Ramos (cell line): ENCODE measurements around the gene CYP2E1.
"Not testable (repeated sequence)": the region's sequence is repeated elsewhere in the genome, so short reads cannot be mapped to it uniquely, and the experiment has no call there.

Experiments
- in situ Hi-C: fragments of 300-500 bp; cut with MboI; formaldehyde crosslinking; loops from one replicate; pipeline ENCODE4 v1.14.3; 2022; ENCODE audit warnings: low sequenced_read_pairs; ENCODE audit not compliant: unreplicated experiment

CYP2E1 gene

GRCh38 chr10:133527771-133528271 is 658 bp downstream of the CYP2E1 start:
- in situ Hi-C loops, result no loop called here

GRCh38 chr10:133528296-133528844 is 1.2 kb downstream of the CYP2E1 start:
- in situ Hi-C loops, result no loop called here

DNA sequence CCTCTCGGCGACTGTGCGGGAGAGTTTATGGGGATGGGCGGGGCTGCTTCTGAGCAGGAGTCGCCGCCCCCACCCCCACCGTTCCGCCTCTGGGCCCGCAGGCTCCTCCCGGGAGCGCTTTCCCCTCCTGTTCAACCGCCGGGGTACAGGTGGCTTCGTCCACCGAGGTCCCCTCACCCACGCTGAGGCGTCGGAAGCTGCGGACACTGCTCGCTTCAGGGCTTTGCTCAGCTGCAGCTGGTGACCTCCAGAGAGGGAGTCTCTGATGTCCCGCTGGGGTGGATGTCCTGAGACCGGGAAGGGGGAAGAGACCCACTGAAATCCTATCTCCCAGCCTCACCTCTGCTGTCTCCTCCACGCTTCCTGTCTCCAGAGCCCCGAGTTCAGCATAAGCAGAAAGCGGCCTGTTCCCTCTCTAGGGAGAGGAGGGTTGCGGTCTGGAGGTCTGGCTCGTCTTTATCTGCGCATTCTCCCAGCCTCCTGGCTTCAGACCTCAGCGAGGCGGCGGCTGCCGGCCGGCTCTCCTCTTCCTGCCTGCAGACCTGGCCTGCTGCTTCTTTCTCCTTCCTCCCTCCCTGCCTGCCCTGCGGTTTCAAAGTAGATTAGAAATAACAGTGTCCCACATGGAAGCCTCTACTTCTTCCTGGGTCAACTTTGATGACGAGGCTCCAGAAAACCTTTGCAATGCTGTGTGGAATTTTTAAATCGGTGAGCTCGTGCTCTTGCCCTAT is 1.8 kb downstream of the CYP2E1 start:
- in situ Hi-C loops, result no loop called here

GRCh38 chr10:133529576-133529946 is 2.4 kb downstream of the CYP2E1 start:
- in situ Hi-C loops, result no loop called here

- in situ Hi-C loops, result no loop called here
Observed at GRCh38 chr10:133530506-133530905, 3.3 kb downstream of the CYP2E1 start.

GRCh38 chr10:133532871-133533270 is 5.7 kb downstream of the CYP2E1 start:
- in situ Hi-C loops, result no loop called here

DNA sequence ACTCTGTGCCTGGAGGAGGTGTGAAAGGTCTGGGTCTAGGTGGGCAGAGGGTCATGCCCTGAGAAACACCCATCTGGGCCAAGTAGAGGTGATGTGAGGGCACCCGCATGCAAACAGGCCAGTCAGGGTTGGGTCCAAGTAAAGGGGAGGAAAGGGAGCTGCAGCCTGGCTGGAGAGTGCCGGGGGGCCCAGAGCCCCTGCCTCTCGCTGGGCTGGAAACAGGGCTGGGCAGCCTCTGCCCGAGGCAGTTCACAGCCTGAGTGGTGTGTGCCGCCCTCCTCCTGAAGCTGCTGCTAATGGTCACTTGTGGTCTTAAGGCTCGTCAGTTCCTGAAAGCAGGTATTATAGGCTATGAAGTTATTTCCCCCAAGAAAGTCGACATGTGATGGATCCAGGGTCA is 7.3 kb downstream of the CYP2E1 start:
- in situ Hi-C loops, result no loop called here

DNA sequence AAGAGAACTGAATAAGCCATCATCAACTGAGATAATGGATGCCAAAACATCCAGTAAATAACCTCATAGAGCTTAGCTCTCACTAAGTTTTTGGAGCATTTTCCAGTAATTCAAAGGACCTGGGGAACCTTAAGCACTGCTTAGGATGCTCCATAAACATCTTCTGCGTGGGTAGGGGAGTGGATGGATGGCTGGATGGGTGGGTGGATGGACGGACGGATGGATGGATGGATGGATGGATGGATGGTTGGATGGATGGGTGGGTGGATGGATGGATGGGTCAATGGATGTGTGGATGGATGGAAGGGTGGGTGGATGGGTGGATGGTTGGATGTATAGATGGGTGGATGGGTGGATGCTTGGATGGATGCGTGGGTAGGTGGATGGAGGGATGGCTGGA is 9.0 kb downstream of the CYP2E1 start:
- in situ Hi-C loops, result no loop called here

DNA sequence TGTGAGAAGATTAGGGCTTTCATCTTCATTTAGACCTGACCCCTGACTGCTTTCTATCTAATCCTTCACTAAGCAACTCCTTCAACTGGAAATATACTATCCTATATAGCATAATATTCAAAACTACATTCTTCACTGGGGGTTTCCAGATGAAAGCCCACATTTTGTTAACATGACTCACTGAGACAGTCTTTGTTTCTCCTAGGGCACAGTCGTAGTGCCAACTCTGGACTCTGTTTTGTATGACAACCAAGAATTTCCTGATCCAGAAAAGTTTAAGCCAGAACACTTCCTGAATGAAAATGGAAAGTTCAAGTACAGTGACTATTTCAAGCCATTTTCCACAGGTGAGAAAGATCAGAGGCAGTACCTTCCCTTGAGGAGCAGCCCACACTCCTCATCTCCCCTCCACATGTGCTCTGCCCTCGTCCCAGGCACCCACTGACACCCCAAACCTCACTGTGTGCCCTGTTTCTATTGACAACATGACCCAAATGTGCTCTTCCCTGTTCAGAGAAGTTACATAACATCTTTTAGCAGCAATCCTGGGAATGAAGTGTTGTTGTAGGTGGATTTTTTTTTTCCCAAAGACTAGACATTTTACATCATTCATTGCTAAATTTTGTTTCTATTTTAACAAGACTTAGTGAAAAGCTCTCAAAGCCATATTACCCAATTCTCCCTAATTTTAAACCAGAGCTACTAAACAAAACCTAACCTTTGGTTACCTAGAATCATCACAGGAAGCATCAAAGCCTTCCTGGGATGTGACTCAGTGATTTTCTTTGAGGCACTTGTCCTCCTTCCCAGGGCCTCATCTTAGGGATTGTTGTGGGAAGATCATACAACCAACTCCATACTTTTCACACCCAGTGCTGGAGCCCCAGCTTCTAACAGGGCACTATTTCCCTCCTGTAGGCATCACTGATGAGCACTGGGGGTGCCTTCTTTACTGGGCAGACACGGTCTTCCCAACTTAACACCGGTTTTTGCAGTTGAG is 10.7 kb downstream of the CYP2E1 start:
- in situ Hi-C loops, result no loop called here

DNA sequence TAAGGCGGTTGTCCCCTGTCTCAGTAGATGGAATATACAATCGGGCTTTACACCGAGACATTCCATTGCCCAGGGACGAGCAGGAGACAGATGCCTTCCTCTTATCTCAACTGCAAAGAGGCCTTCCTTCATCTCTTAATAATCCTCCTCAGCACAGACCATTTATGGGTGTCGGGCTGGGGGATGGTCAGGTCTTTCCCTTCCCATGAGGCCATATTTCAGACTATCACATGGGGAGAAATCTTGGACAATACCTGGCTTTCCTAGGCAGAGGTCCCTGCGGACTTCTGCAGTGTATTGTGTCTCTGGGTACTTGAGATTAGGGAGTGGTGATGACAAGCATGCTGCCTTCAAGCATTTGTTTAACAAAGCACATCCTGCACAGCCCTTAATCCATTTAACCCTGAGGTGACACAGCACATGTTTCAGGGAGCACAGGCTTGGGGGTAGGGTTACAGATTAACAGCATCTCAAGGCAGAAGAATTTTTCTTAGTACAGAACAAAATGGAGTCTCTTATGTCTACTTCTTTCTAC is 14.3 kb downstream of the CYP2E1 start:
- in situ Hi-C loops, result not testable (repeated sequence)

- in situ Hi-C loops, result no loop called here
Observed at GRCh38 chr10:133544506-133544905, 17.3 kb downstream of the CYP2E1 start.

- in situ Hi-C loops, result loop anchor here (10.0 kb wide), 1 partner anchor 120 kb away; no protein-coding TSS in a partner anchor
Observed at GRCh38 chr10:133554600-133554999, 27.4 kb downstream of the CYP2E1 start.

- in situ Hi-C loops, result loop anchor here (10.0 kb wide), 1 partner anchor 121 kb away; no protein-coding TSS in a partner anchor
Observed at GRCh38 chr10:133555521-133555920, 28.4 kb downstream of the CYP2E1 start.

- in situ Hi-C loops, result loop anchor here (10.0 kb wide), 1 partner anchor 123 kb away; no protein-coding TSS in a partner anchor
Observed at GRCh38 chr10:133557381-133557780, 30.2 kb downstream of the CYP2E1 start.

DNA sequence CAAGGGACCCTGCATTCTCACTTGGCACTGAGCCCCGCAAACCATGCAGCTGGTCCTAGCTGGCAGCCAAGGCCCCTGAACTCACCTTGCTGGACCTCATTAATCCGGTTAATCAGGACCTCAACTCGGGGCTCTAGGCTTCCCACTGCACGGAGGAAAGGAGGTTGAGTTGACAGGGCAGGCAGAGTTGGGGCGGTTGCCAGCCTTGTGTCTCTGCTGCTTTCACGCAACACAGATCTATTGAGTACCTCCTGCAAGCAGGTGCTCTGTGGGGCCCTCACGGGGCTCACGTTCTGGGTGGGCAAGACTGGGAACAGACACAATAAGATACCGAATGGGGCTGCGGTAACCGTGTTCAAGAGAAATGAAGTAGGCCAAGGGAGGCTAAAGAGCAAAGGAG is 32.1 kb downstream of the CYP2E1 start:
- in situ Hi-C loops, result loop anchor here (10.0 kb wide), 1 partner anchor 124 kb away; no protein-coding TSS in a partner anchor

DNA sequence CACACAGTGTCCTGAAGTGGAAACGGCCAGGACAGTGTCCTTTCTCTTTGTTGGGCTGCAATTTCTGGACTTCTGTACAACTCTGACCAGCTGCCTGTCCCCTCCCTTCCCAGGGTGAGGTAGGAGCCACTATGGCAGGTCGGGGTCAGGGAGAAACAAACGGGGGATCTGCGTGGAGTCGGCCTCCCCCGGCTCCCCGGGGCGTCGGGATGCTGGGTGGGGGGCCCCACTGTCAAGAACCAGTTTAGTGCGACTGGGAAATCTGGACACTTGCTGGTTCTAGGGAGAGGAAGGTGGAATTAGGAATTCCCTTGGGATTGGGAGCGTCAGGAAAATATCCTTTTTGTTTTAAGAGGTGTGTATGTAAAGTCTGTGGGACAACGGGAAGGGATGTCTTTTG is 37.7 kb downstream of the CYP2E1 start:
- in situ Hi-C loops, result no loop called here

- in situ Hi-C loops, result no loop called here
Observed at GRCh38 chr10:133565441-133566294, 38.5 kb downstream of the CYP2E1 start, which contains the start of gene SYCE1. SYCE1 (minus strand) TSS chr10:133565583; CDS start chr10:133565529, 54 bp downstream.

DNA sequence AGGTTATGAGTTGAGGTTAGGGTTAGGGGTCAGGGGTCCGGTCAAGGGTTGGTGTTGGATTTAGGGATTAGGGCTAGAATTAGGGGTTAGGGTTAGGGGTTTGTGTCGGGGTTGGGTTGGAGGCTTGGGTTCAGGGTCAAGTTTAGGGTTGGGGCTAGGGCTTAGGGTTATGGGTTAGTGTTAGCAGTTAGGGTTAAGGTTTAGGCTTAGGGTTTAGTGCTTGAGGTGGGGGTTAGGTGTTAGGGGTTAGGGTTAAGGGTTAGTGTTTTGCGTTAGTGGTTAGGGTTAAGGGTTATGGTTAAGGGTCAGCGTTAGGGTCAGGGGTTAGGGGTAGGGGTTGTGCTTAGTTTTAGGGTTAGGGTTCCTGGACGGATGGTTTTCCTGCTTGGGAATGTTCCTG is 40.0 kb downstream of the CYP2E1 start:
- in situ Hi-C loops, result no loop called here

- in situ Hi-C loops, result no loop called here
Observed at GRCh38 chr10:133567609-133568286, 40.6 kb downstream of the CYP2E1 start.
